HG02943 (cell line): Measurements from ENCODE around the gene STX3.
"Not testable (repeated sequence)": the region's sequence is repeated elsewhere in the genome, so short reads cannot be mapped to it uniquely, and the experiment has no call there.

Experiments
- ATAC-seq: cut with Tn5 transposase; IDR thresholded peaks from one replicate; pipeline ENCODE4 v1.9.1; 2021; ENCODE audit warnings: mild to moderate bottlenecking, low read depth, moderate library complexity; ENCODE audit not compliant: unreplicated experiment

STX3 gene

GRCh38 chr11:59785818-59786217, 30.6 kb downstream of the STX3 start:
- ATAC-seq: no peak

- ATAC-seq: no peak
Measured at GRCh38 chr11:59787255-59787588, 32.0 kb downstream of the STX3 start.

- no peak for ATAC-seq
Measured at GRCh38 chr11:59787816-59788215, 32.6 kb downstream of the STX3 start.

- ATAC-seq: no peak
Measured at GRCh38 chr11:59791639-59792038, 36.5 kb downstream of the STX3 start.

DNA sequence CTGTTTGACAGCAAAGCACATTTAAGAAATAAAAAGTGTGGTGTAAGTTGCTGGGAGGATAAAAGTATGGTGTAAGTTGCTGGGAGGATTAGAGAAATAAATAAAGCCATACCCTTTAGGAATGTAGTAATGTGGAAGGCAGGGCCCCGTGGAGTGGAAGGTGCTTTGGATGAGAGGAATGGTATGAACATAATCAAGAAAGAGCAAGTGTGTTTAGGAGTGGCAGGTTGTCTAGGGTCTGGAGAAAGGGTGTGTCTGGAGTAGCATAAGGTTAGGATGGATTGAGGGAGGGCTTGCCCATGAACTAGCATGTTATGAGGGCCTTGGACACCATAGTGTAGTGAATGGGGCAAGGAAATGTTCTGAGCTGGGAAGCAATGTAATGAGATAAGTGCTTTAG, 37.3 kb downstream of the STX3 start:
- ATAC-seq: no peak

- no peak for ATAC-seq
Measured at GRCh38 chr11:59794417-59794816, 39.2 kb downstream of the STX3 start.

DNA sequence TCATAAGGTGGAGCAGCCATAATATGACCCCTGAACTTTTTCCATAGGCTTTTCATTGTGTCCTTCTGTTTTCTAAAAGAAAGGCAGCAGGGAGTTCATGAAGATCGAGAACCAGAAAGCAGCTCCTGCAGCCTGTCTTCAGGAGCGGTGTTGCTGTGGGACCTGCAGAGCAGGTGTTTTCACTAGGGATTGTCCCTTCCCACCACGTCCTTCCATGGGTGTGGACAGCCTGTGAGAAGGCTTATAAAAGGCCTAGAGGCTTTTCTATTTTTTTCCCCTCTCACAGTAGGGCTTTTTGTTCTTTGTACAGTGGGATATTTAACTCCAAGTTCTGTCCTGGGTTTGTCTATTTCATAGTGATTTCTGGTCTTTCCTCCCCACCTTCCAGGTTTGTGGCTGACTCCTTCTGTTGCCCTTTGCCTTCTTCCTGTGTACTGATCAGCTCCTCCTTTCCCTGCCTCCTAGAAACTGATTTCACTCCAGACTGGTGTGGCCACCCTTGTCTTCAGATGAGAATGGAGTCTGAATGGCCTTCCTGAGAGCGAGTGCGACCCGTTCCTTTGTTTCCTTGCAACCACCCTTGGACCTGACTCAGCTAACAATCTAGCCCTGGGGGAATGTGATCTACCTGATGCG, 45.3 kb downstream of the STX3 start:
- ATAC-seq: no peak

- ATAC-seq: no peak
Measured at GRCh38 chr11:59801160-59801706, 46.1 kb downstream of the STX3 start.

- no peak for ATAC-seq
Measured at GRCh38 chr11:59801981-59802638, 46.9 kb downstream of the STX3 start.

- ATAC-seq: no peak
Measured at GRCh38 chr11:59802639-59803176, 47.5 kb downstream of the STX3 start.

GRCh38 chr11:59804061-59804460, 48.9 kb downstream of the STX3 start:
- no peak for ATAC-seq

DNA sequence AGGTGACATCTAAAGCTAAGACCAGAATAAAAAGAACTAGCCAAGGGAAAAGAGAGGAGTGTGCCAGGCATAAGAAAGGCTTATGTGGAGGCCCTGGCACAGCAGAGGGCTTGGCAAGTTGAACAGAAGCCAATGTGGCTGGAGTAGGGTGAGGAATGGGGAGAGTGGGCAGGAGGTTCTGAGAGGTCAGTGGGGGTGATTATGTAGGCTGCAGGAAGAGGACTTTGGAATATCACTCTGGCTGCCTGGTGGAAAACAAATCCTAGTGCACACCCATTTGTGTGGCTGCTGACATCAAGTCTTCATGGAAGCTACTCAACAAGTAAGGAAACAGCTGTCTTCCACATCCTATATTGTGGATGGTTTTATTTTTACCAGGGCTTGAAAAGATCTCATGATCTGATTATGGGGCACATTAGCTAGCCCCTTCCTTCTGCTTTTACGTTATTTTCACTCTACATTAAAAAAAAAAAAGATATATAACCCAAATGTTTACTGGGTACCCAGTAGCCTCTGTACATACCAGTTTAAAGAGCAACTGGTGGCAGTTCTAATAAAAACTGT, 52.0 kb downstream of the STX3 start:
- ATAC-seq: no peak

- ATAC-seq: peak; percentile 99
Measured at GRCh38 chr11:59810189-59810910, 55.2 kb downstream of the STX3 start, which contains the start of gene MRPL16. TSS of gene MRPL16 (minus strand) at chr11:59810778. CDS start at chr11:59810658, 120 bp downstream.

DNA sequence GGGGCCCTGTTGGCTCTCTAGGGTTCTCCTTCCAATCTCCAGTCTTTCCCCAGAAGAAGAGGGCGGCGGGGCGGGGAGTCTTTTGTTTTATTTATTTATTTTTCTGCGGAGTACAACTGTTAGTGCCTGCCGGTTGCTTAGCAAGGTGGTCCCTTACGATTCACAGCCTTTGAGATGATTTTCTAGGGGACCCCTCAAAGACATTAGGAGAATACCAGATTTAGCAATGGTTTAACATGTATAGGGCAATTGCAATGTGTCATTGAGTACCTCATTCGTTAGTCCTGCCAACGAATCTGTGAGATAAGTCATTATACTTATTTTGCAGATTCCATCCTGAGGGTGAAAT, 55.7 kb downstream of the STX3 start:
- no peak for ATAC-seq

DNA sequence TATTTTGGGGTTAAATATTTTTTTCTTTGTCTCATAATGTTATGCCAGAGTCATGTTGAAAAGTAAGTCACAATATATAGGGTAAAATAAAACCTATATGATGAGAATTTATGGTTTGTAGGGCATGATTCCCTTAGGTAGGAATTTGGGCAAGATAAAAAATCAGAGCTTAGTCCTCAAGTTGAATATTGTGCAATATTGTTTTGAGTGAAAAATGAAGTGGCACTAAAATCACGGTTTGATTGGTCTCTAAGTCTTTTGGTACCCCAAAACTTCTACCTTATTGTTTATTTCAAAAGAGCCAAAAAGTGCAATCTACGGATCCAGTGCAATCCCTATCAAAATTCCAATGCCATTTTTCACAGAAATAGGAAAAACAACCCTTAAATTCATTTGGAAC, 57.0 kb downstream of the STX3 start:
- ATAC-seq: no peak

DNA sequence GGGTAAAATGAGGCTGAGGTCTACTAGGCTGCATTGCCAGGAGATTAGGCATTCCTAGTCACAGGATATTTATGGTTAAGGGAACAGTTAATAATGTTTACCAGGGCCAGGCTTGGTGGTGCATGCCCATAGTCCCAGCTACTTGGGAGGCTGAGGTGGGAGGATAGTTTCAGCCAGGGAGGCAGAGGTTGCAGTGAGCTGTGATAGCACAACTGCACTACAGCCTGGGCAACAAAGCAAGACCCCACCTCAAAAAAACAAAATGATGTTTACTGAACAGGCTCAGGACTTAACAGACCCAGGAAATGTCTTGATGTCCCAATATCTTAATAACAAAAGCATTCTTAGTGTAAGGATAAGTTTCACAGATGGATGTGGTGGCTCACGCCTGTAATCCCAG, 58.2 kb downstream of the STX3 start:
- ATAC-seq: no peak

DNA sequence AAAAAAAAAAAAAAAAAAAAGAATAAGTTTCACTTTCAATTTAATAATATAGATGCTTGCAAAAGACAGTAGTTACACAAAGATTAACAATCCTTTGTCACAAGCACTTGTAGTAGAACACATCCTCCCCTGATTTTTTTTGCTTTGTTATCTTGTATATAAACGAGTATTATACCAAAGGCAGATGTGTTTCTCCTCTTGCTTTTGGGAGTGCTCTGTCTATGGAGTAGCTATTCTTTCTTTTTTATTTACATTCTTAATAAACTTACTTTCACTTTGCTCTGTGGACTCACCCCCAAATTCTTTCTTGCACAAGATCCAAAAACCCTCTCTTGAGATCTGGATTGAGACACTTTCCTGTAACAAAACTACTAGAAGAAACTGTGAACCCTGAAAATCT, 58.8 kb downstream of the STX3 start:
- no peak for ATAC-seq

DNA sequence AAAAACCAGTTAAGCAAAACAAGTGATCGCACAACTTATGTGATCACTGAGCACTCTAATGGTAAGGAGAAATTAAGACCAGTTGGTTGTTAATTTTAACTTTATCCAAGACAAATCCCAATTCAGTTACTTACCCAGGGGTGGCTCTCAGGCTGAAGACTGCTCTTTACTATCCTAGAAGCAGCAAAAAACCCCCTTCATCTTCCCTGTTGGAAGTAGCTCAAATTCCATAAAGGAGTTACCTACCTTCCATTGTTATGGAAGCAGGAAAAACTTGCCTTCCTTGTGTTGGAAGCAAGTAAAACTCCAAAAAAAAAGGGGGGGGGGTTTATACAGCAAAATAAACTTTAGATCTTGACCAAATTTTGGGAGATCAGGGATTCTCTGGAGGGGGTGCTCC, 60.6 kb downstream of the STX3 start:
- ATAC-seq: no peak

- ATAC-seq: not testable (repeated sequence)
Measured at GRCh38 chr11:59816434-59816833, 61.3 kb downstream of the STX3 start.

DNA sequence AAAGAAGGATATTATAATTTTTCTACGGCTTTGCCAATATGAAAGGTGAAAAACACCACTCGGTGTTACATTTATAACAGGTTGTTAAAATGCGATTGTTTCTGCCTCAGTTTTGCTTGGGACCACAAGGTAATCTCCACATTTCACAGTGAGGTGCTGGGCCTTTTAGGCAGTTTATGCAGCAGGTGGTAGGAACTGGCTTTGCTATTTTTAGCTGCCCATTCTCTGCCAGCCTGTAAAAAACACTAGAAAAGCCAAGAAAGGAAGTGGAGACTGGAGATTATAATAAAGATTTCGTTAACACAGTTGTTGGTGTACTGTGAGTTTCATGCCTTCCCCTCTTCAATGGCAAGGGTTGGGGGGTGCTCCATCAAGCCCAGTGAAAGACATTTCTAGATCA, 63.4 kb downstream of the STX3 start:
- no peak for ATAC-seq

DNA sequence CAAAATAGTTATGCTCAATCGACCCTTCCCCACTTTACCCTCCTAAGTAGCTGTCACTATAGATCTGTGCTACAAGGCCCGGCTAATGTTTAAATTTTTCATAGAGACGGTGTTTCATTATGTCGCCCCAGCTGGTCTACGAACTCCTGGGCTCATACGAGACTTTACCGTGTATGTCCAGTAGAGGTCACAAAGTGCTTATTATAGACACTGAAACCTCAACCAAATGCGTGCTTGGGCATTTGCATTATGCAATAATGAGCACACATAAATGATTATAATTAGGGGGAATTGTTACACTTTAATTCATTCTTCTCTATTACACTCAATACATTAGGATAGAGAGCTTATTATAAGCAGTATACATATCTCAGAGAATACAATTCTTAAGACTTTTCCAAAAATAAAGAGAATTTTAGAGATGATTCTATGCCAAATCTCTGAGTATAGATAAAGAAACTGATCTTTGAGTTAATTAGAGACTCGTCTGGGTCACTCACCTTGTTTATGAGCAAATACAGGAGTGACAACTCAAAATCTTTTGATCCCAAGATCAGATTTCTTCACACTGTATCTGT, 67.9 kb downstream of the STX3 start:
- ATAC-seq: peak; percentile 77
